ENCODE data around the gene MYO9B. TPM values are rescaled to one million over a fixed set of nuclear protein-coding genes. Genes with fewer than 3 reads are reported as not detected.

The MYO9B gene
- total and polyA plus RNA-seq, 11 donors: 24.2 to 89.4 (median 31.3) TPM

GRCh38 chr19:17086120-17086519 lies 10.5 kb downstream of the MYO9B start:
- 89 to 94% (median 94%) methylated on average over 11 to 14 of the region's 14 CpGs for WGBS, 4 donors

GRCh38 chr19:17086834-17087233 lies 11.3 kb downstream of the MYO9B start:
- no peak overlapping the region for H3K4me3 ChIP-seq
- TF ChIP-seq CTCF (IDR thresholded peaks at IDR 0.05): no peak
- TF ChIP-seq POLR2A (IDR thresholded peaks at IDR 0.05): no peak
- H3K9me3 ChIP-seq: no peaks in the 10 kb centered on the region
- 81 to 87% (median 86%) methylated on average over 6 of the region's 6 CpGs for WGBS, 4 donors
- H3K27ac ChIP-seq: peak overlapping the region in 1 of 12 donors; percentile 34
- H3K36me3 ChIP-seq: peaks cover 0 to 30% (median 0%) of the 10 kb centered on the region in 9 donors
- ATAC-seq (no peak), DNase-seq (no peak)
- H3K27me3 ChIP-seq: no peaks in the 10 kb centered on the region
- intact Hi-C loops (cut with DNase I): loop anchor here in 1 of 10 donors (5.0 kb wide), 1 partner anchor 45 kb away; no protein-coding TSS in a partner anchor
- H3K4me1 ChIP-seq: peaks cover 0 to 45% (median 27%) of the 10 kb centered on the region in 12 donors

More at GRCh38 chr19:17086120-17086519, 10.5 kb downstream of the MYO9B start:
- Histone ChIP-seq H3K27me3 (no peaks in the 10 kb centered on the region), H3K27ac (peak overlapping the region in 1 of 12 donors; percentile 34), H3K4me1 (peaks cover 0 to 45% (median 27%) of the 10 kb centered on the region in 12 donors), H3K4me3 (no peak overlapping the region), H3K9me3 (no peaks in the 10 kb centered on the region), H3K36me3 (peaks cover 0 to 30% (median 0%) of the 10 kb centered on the region in 9 donors)
- no peak for ATAC-seq
- DNase-seq: no peak
- intact Hi-C loops (cut with DNase I): loop anchor here in 1 of 10 donors (5.0 kb wide), 1 partner anchor 46 kb away; no protein-coding TSS in a partner anchor
- no peak for TF ChIP-seq CTCF (IDR thresholded peaks at IDR 0.05)
- TF ChIP-seq POLR2A (IDR thresholded peaks at IDR 0.05): no peak

GRCh38 chr19:17088552-17088951 lies 13.0 kb downstream of the MYO9B start:
- DNase-seq (no peak), ATAC-seq (no peak)
- 91 to 97% (median 94%) methylated on average over 5 of the region's 5 CpGs for WGBS, 4 donors
- no peak for TF ChIP-seq CTCF (IDR thresholded peaks at IDR 0.05)
- TF ChIP-seq POLR2A (IDR thresholded peaks at IDR 0.05): no peak
- no peak overlapping the region for H3K4me3 ChIP-seq
- peaks cover 0 to 51% (median 20%) of the 10 kb centered on the region in 12 donors for H3K4me1 ChIP-seq
- no peaks in the 10 kb centered on the region for H3K9me3 ChIP-seq
- H3K36me3 ChIP-seq: peaks cover 0 to 31% (median 0%) of the 10 kb centered on the region in 9 donors
- no peaks in the 10 kb centered on the region for H3K27me3 ChIP-seq
- intact Hi-C loops (cut with DNase I): loop anchor here in 1 of 10 donors (5.0 kb wide), 1 partner anchor 44 kb away; no protein-coding TSS in a partner anchor
- H3K27ac ChIP-seq: peak overlapping the region in 2 of 12 donors; percentile 27 to 78

GRCh38 chr19:17090583-17090982 lies 15.0 kb downstream of the MYO9B start:
- ATAC-seq (peak in 1 of 4 donors; percentile 56), DNase-seq (no peak)
- TF ChIP-seq POLR2A (IDR thresholded peaks at IDR 0.05) (no peak), CTCF (IDR thresholded peaks at IDR 0.05) (no peak)
- Histone ChIP-seq H3K4me3 (no peak overlapping the region), H3K36me3 (peaks cover 0 to 27% (median 0%) of the 10 kb centered on the region in 9 donors), H3K4me1 (peaks cover 0 to 67% (median 30%) of the 10 kb centered on the region in 12 donors), H3K9me3 (no peaks in the 10 kb centered on the region), H3K27me3 (no peaks in the 10 kb centered on the region), H3K27ac (peak overlapping the region in 4 of 12 donors; percentile 13 to 87 (median 60))
- 48 to 71% (median 64%) methylated on average over 9 of the region's 9 CpGs for WGBS, 4 donors
- intact Hi-C loops (cut with DNase I): no loop called here

Data from heart left ventricle (tissue), 16 donors.